Chondrocyte (in vitro differentiated cells): ENCODE measurements around the gene CLIC6. TPM values are rescaled to one million over a fixed set of nuclear protein-coding genes. Genes with fewer than 3 reads are reported as not detected.

ENCODE experiments used
- DNase-seq: peaks from one replicate; pipeline ENCODE4 v3.0.0; 2021; ENCODE audit warnings: mixed read lengths, low spot score
- H3K27ac Mint-ChIP-seq: one replicate; pipeline ENCODE4 v1.8.0; 2021; ENCODE audit warnings: mild to moderate bottlenecking, moderate library complexity, mixed read lengths; ENCODE audit not compliant: unreplicated experiment
- H3K27me3 Mint-ChIP-seq: 2 replicates; pipeline ENCODE4 v1.8.0; 2021; ENCODE audit warnings: low read depth, mixed read lengths
- H3K36me3 Mint-ChIP-seq: 2 replicates; pipeline ENCODE4 v1.8.0; 2021; ENCODE audit warnings: low read depth, mixed read lengths
- H3K4me1 Mint-ChIP-seq: 2 replicates; pipeline ENCODE4 v1.8.0; 2021; ENCODE audit warnings: low read depth, mild to moderate bottlenecking, mixed read lengths
- H3K4me3 Mint-ChIP-seq: one replicate; pipeline ENCODE4 v1.8.0; 2021; ENCODE audit warnings: mild to moderate bottlenecking, moderate library complexity, mixed read lengths; ENCODE audit not compliant: unreplicated experiment
- H3K9me3 Mint-ChIP-seq: 2 replicates; pipeline ENCODE4 v1.8.0; 2021; ENCODE audit warnings: low read depth, mixed read lengths
- CTCF ChIP-seq: fragments of 200-600 bp; sonication (generic); IDR thresholded peaks from 2 replicates; pipeline ENCODE4 v1.5.0; 2021; ENCODE audit warnings: antibody characterized with exemption, mild to moderate bottlenecking, moderate library complexity
- total RNA-seq: library from RNA; stranded (reverse); gene quantifications from 3 replicates; pipeline ENCODE4 v1.2.1, GENCODE V29; 2021

CLIC6 gene
- total RNA-seq, 1 donor from 2014 or later = 0.17 TPM

DNA sequence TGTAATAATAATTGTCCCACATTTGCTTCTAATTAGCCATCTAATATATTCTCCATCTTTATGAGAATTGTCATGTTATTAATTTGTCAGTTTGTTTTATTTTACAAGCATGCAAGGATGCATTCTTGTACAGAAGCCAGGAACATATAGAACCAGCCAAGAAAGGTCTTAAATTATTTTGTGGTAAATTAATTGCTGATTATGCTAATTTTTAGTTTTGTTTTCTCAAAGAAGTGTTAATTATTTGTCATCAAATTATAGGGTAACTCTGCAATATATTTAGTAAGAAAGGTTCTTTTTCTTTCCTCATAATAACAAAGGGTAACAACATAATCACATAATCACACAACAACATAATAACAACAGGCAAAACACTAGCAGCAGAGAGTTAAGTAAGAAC is 5.7 kb downstream of the CLIC6 start:
- TF ChIP-seq CTCF = no peak
- peaks cover 4% of the 10 kb centered on the region for H3K36me3 Mint-ChIP-seq
- peaks cover 6% of the 10 kb centered on the region for H3K4me1 Mint-ChIP-seq
- no peak overlapping the region for H3K4me3 Mint-ChIP-seq
- no peak overlapping the region for H3K27ac Mint-ChIP-seq
- DNase-seq = no peak
- peaks cover 47% of the 10 kb centered on the region for H3K27me3 Mint-ChIP-seq
- no peaks in the 10 kb centered on the region for H3K9me3 Mint-ChIP-seq

- peaks cover 4% of the 10 kb centered on the region for H3K36me3 Mint-ChIP-seq
- peaks cover 45% of the 10 kb centered on the region for H3K27me3 Mint-ChIP-seq
- H3K27ac Mint-ChIP-seq = no peak overlapping the region
- DNase-seq = no peak
- TF ChIP-seq CTCF = no peak
- H3K4me3 Mint-ChIP-seq = no peak overlapping the region
- H3K9me3 Mint-ChIP-seq = peaks cover 6% of the 10 kb centered on the region
- H3K4me1 Mint-ChIP-seq = peaks cover 3% of the 10 kb centered on the region
Observed at GRCh38 chr21:34675871-34676270, 7.1 kb downstream of the CLIC6 start.

- H3K27ac Mint-ChIP-seq = no peak overlapping the region
- no peak overlapping the region for H3K4me3 Mint-ChIP-seq
- DNase-seq = no peak
- no peaks in the 10 kb centered on the region for H3K4me1 Mint-ChIP-seq
- H3K9me3 Mint-ChIP-seq = peaks cover 16% of the 10 kb centered on the region
- H3K27me3 Mint-ChIP-seq = peaks cover 23% of the 10 kb centered on the region
- H3K36me3 Mint-ChIP-seq = peaks cover 8% of the 10 kb centered on the region
- no peak for TF ChIP-seq CTCF
Observed at GRCh38 chr21:34679051-34679450, 10.3 kb downstream of the CLIC6 start.

- Mint-ChIP-seq H3K4me3 (no peak overlapping the region), H3K4me1 (peaks cover 7% of the 10 kb centered on the region), H3K9me3 (peaks cover 16% of the 10 kb centered on the region), H3K27me3 (peaks cover 4% of the 10 kb centered on the region), H3K36me3 (peaks cover 7% of the 10 kb centered on the region), H3K27ac (no peak overlapping the region)
- TF ChIP-seq CTCF = no peak
- no peak for DNase-seq
Observed at GRCh38 chr21:34684174-34684876, 15.5 kb downstream of the CLIC6 start.

- H3K27ac Mint-ChIP-seq = no peak overlapping the region
Observed at GRCh38 chr21:34687065-34687464, 18.3 kb downstream of the CLIC6 start.

More at GRCh38 chr21:34687065-34687464, 18.3 kb downstream of the CLIC6 start:
- H3K27me3 Mint-ChIP-seq = peaks cover 9% of the 10 kb centered on the region
- TF ChIP-seq CTCF = no peak
- DNase-seq = no peak
- peaks cover under 1% of the 10 kb centered on the region for H3K36me3 Mint-ChIP-seq
- H3K4me3 Mint-ChIP-seq = no peak overlapping the region
- H3K9me3 Mint-ChIP-seq = peaks cover 3% of the 10 kb centered on the region
- peaks cover 7% of the 10 kb centered on the region for H3K4me1 Mint-ChIP-seq
